ENCODE measurements around the gene LGR4. TPM values are rescaled to one million over a fixed set of nuclear protein-coding genes. Genes with fewer than 3 reads are reported as not detected.

The LGR4 gene
- total and polyA plus RNA-seq, 2 of the 13 experiments (the other 11 are each of a cell fraction or from before 2014, with no cell fraction given): 42.1 to 68.7 TPM

DNA sequence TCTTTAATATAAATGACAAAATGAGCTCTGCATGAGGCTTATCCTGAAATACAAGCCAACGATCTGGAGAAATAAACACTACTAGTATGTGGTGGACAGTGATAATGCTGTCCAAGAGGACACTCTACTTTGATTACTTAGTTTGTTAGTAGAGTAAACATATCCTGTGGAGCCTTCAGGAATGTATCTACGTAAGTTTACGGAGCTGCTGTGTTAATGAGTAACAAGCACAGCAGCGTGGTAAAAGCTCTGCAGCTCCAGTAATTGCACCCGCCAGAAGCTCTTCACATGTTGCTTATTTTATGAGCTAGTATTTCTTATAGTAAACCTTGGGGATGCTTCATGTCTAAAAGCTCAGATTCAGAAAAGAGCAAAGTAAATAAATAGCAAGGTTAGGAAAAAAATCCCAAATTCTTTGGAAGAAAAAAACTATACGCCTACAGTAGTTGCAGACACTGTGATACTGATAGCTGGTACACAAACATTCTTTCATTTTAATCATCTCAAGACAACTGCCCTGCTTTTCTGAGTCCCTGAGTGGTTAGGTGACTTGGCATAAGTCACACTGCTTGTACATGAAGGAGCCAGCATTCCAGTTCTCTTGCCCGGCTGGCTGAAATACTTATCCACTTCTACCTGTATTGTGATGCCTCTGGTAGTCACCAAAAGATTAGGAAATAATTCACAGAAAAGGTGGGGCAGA lies 76.9 kb downstream of the LGR4 start (continued):
- TF ChIP-seq ZNF552 (CRISPR knock-in tag; IDR thresholded peaks at IDR 0.05; ENCODE audit: borderline replicate concordance) (no peak), NR3C1 (CRISPR knock-in tag; IDR thresholded peaks at IDR 0.05) (no peak), ARHGAP35 (CRISPR knock-in tag; IDR thresholded peaks at IDR 0.05; ENCODE audit: borderline replicate concordance) (no peak), KLF13 (CRISPR knock-in tag; IDR thresholded peaks at IDR 0.05) (no peak), IKZF1 (IDR thresholded peaks at IDR 0.05) (no peak), ELF3 (CRISPR knock-in tag; IDR thresholded peaks at IDR 0.05) (no peak), ZKSCAN8 (CRISPR knock-in tag; IDR thresholded peaks at IDR 0.05; ENCODE audit: borderline replicate concordance) (peak; percentile 55; the same call in 1 of the 2 replicates), MBNL3 (CRISPR knock-in tag; conservative IDR thresholded peaks at IDR 0.05) (no peak), SP5 (CRISPR knock-in tag; IDR thresholded peaks at IDR 0.05; ENCODE audit: borderline replicate concordance, low read depth) (peak; percentile 42; the same call in 1 of the 2 replicates), DPF2 (CRISPR knock-in tag; IDR thresholded peaks at IDR 0.05; ENCODE audit: borderline replicate concordance, low read depth) (peak; percentile 39; the same call in 1 of the 2 replicates), TSC22D2 (CRISPR knock-in tag; IDR thresholded peaks at IDR 0.05; ENCODE audit: borderline replicate concordance) (no peak), NRL (CRISPR knock-in tag; IDR thresholded peaks at IDR 0.05; ENCODE audit: borderline replicate concordance) (no peak), RCOR2 (CRISPR knock-in tag; IDR thresholded peaks at IDR 0.05) (0 out of 2 replicates have a peak, but pooled peaks have one; percentile 32), ZNF839 (CRISPR knock-in tag; IDR thresholded peaks at IDR 0.05; ENCODE audit: borderline replicate concordance) (no peak), MIER3 (CRISPR knock-in tag; IDR thresholded peaks at IDR 0.05; ENCODE audit: borderline replicate concordance) (peak; percentile 22; the same call in 1 of the 2 replicates), ZNF558 (CRISPR knock-in tag; IDR thresholded peaks at IDR 0.05; ENCODE audit: borderline replicate concordance) (no peak), THAP11 (CRISPR knock-in tag; IDR thresholded peaks at IDR 0.05) (peak; percentile 9; the same call in 1 of the 2 replicates), TCF7L2 (IDR thresholded peaks at IDR 0.05; ENCODE audit: low read depth, low read length) (no peak), IRX3 (CRISPR knock-in tag; IDR thresholded peaks at IDR 0.05; ENCODE audit: borderline replicate concordance, low read depth) (no peak), ONECUT2 (CRISPR knock-in tag; IDR thresholded peaks at IDR 0.05) (no peak)
- TF ChIP-seq, protein P1, sequence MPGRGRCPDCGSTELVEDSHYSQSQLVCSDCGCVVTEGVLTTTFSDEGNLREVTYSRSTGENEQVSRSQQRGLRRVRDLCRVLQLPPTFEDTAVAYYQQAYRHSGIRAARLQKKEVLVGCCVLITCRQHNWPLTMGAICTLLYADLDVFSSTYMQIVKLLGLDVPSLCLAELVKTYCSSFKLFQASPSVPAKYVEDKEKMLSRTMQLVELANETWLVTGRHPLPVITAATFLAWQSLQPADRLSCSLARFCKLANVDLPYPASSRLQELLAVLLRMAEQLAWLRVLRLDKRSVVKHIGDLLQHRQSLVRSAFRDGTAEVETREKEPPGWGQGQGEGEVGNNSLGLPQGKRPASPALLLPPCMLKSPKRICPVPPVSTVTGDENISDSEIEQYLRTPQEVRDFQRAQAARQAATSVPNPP (CRISPR knock-in tag; IDR thresholded peaks at IDR 0.05): no peak; the same call in 1 of the 2 replicates
- TF ChIP-seq, protein P2, sequence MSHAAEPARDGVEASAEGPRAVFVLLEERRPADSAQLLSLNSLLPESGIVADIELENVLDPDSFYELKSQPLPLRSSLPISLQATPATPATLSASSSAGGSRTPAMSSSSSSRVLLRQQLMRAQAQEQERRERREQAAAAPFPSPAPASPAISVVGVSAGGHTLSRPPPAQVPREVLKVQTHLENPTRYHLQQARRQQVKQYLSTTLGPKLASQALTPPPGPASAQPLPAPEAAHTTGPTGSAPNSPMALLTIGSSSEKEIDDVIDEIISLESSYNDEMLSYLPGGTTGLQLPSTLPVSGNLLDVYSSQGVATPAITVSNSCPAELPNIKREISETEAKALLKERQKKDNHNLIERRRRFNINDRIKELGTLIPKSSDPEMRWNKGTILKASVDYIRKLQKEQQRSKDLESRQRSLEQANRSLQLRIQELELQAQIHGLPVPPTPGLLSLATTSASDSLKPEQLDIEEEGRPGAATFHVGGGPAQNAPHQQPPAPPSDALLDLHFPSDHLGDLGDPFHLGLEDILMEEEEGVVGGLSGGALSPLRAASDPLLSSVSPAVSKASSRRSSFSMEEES (CRISPR knock-in tag; IDR thresholded peaks at IDR 0.05): no peak; the same call in 1 of the 2 replicates
- TF ChIP-seq, protein P3, sequence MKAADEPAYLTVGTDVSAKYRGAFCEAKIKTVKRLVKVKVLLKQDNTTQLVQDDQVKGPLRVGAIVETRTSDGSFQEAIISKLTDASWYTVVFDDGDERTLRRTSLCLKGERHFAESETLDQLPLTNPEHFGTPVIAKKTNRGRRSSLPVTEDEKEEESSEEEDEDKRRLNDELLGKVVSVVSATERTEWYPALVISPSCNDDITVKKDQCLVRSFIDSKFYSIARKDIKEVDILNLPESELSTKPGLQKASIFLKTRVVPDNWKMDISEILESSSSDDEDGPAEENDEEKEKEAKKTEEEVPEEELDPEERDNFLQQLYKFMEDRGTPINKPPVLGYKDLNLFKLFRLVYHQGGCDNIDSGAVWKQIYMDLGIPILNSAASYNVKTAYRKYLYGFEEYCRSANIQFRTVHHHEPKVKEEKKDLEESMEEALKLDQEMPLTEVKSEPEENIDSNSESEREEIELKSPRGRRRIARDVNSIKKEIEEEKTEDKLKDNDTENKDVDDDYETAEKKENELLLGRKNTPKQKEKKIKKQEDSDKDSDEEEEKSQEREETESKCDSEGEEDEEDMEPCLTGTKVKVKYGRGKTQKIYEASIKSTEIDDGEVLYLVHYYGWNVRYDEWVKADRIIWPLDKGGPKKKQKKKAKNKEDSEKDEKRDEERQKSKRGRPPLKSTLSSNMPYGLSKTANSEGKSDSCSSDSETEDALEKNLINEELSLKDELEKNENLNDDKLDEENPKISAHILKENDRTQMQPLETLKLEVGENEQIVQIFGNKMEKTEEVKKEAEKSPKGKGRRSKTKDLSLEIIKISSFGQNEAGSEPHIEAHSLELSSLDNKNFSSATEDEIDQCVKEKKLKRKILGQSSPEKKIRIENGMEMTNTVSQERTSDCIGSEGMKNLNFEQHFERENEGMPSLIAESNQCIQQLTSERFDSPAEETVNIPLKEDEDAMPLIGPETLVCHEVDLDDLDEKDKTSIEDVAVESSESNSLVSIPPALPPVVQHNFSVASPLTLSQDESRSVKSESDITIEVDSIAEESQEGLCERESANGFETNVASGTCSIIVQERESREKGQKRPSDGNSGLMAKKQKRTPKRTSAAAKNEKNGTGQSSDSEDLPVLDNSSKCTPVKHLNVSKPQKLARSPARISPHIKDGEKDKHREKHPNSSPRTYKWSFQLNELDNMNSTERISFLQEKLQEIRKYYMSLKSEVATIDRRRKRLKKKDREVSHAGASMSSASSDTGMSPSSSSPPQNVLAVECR (CRISPR knock-in tag; IDR thresholded peaks at IDR 0.05; ENCODE audit: borderline replicate concordance): peak; percentile 16; the same call in 1 of the 2 replicates
- TF ChIP-seq, protein P4, sequence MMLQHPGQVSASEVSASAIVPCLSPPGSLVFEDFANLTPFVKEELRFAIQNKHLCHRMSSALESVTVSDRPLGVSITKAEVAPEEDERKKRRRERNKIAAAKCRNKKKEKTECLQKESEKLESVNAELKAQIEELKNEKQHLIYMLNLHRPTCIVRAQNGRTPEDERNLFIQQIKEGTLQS (CRISPR knock-in tag; IDR thresholded peaks at IDR 0.05): no peak

All from HepG2 (cell line).